Measurements from ENCODE around the gene TMEM17.

TMEM17 gene

GRCh38 chr2:62455957-62456692, 49.9 kb downstream of the TMEM17 start:
- DNase-seq, result no peak
- H3K27ac Mint-ChIP-seq, result no peak overlapping the region
- H3K4me3 Mint-ChIP-seq, result no peak overlapping the region
- peaks cover 9% of the 10 kb centered on the region for H3K4me1 Mint-ChIP-seq
- no peaks in the 10 kb centered on the region for H3K9me3 Mint-ChIP-seq
- no peaks in the 10 kb centered on the region for H3K36me3 Mint-ChIP-seq (ENCODE audit: low read depth)
- peaks cover 27% of the 10 kb centered on the region for H3K27me3 Mint-ChIP-seq (ENCODE audit: low read depth, poor library complexity)
- no peak for TF ChIP-seq CTCF (IDR thresholded peaks at IDR 0.05)

GRCh38 chr2:62453955-62454354, 52.0 kb downstream of the TMEM17 start:
- TF ChIP-seq CTCF (IDR thresholded peaks at IDR 0.05), result no peak
- H3K9me3 Mint-ChIP-seq, result no peaks in the 10 kb centered on the region
- no peaks in the 10 kb centered on the region for H3K36me3 Mint-ChIP-seq (ENCODE audit: low read depth)
- H3K4me1 Mint-ChIP-seq, result no peaks in the 10 kb centered on the region
- no peak overlapping the region for H3K4me3 Mint-ChIP-seq
- no peak overlapping the region for H3K27ac Mint-ChIP-seq
- peaks cover 27% of the 10 kb centered on the region for H3K27me3 Mint-ChIP-seq (ENCODE audit: low read depth, poor library complexity)
- DNase-seq, result no peak

- no peak for TF ChIP-seq CTCF (IDR thresholded peaks at IDR 0.05)
Observed at GRCh38 chr2:62452701-62453454, 53.1 kb downstream of the TMEM17 start.

GRCh38 chr2:62450716-62451191, 55.2 kb downstream of the TMEM17 start:
- no peak overlapping the region for H3K27ac Mint-ChIP-seq
- H3K4me1 Mint-ChIP-seq, result no peaks in the 10 kb centered on the region
- peaks cover 19% of the 10 kb centered on the region for H3K27me3 Mint-ChIP-seq (ENCODE audit: low read depth, poor library complexity)
- TF ChIP-seq CTCF (IDR thresholded peaks at IDR 0.05), result no peak
- H3K4me3 Mint-ChIP-seq, result no peak overlapping the region
- H3K36me3 Mint-ChIP-seq (ENCODE audit: low read depth), result no peaks in the 10 kb centered on the region
- no peaks in the 10 kb centered on the region for H3K9me3 Mint-ChIP-seq
- no peak for DNase-seq

More at GRCh38 chr2:62452701-62453454, 53.1 kb downstream of the TMEM17 start:
- H3K9me3 Mint-ChIP-seq, result no peaks in the 10 kb centered on the region
- H3K4me3 Mint-ChIP-seq, result no peak overlapping the region
- peaks cover 26% of the 10 kb centered on the region for H3K27me3 Mint-ChIP-seq (ENCODE audit: low read depth, poor library complexity)
- no peak overlapping the region for H3K27ac Mint-ChIP-seq
- no peaks in the 10 kb centered on the region for H3K36me3 Mint-ChIP-seq (ENCODE audit: low read depth)
- no peak for DNase-seq
- H3K4me1 Mint-ChIP-seq, result no peaks in the 10 kb centered on the region
